Suprapubic skin (tissue), 4 donors: ENCODE measurements around the gene CEP41.
A peak's percentile ranks its signal among the peaks of the same experiment; 100 is the strongest.

Experiments used
- EP300 ChIP-seq: sonication (generic); formaldehyde crosslinking; IDR thresholded peaks from one replicate; pipeline ENCODE4 v1.6.1; 2017; ENCODE audit warnings: antibody characterized with exemption
- POLR2A ChIP-seq, 2 donors: fragments of 450-650 bp; IDR thresholded peaks; one replicate each; pipeline ENCODE4 v1.6.1; 2017; ENCODE audit warnings: antibody characterized with exemption in 2 of 2, mild to moderate bottlenecking in 2 of 2, moderate library complexity in 2 of 2
- POLR2AphosphoS5 ChIP-seq, 3 donors: sonication (generic); formaldehyde crosslinking; IDR thresholded peaks; one replicate each; pipeline ENCODE4 v1.6.1; 2017; ENCODE audit warnings: antibody characterized with exemption in 3 of 3
- TF ChIP-seq, protein P1 (sequence below), 2 donors: fragments of 200-600 bp in 1 of 2; fragments of 450-650 bp in 1 of 2; sonication (generic) in 1 of 2; IDR thresholded peaks; one replicate each; pipeline ENCODE4 v1.5.1; 2016 to 2019; ENCODE audit warnings: antibody characterized with exemption in 2 of 2, mild to moderate bottlenecking in 1 of 2, moderate library complexity in 1 of 2

DNA sequence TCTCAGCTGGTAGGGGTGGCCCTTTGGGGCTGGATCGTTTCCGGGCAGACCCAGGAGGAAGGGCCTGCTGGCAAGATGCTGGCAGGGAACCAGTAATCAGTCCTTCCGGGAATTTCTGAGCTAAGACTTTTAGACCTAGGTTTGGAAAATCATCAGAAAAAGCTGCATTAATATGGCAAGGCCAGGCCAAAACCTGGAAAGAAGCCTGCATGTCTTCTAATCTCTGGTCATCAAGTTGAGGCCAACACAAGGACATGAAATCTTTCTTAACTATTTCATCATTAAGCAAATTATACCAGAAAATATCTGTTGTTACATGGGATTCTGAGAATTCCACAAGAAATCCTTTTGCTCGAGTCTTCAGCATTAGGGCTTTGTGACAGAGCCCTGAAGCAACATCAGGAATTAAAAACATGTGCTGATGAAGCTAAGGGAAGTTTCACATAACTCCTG is 40.7 kb downstream of the CEP41 start:
- TF ChIP-seq, protein P1, sequence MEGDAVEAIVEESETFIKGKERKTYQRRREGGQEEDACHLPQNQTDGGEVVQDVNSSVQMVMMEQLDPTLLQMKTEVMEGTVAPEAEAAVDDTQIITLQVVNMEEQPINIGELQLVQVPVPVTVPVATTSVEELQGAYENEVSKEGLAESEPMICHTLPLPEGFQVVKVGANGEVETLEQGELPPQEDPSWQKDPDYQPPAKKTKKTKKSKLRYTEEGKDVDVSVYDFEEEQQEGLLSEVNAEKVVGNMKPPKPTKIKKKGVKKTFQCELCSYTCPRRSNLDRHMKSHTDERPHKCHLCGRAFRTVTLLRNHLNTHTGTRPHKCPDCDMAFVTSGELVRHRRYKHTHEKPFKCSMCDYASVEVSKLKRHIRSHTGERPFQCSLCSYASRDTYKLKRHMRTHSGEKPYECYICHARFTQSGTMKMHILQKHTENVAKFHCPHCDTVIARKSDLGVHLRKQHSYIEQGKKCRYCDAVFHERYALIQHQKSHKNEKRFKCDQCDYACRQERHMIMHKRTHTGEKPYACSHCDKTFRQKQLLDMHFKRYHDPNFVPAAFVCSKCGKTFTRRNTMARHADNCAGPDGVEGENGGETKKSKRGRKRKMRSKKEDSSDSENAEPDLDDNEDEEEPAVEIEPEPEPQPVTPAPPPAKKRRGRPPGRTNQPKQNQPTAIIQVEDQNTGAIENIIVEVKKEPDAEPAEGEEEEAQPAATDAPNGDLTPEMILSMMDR (IDR thresholded peaks at IDR 0.05) = no peak
- TF ChIP-seq POLR2A (IDR thresholded peaks at IDR 0.05) = no peak
- no peak for TF ChIP-seq EP300
- peak in 1 of 3 donors; percentile 11 for TF ChIP-seq POLR2AphosphoS5 (IDR thresholded peaks at IDR 0.05)
